ENCODE results near the gene CPNE7.
"Not testable (repeated sequence)": the region's sequence is repeated elsewhere in the genome, so short reads cannot be mapped to it uniquely, and the experiment has no call there.

Gene CPNE7

GRCh38 chr16:89570342-89570923 lies 5.1 kb upstream of the CPNE7 start:
- H3K4me1 ChIP-seq (ENCODE audit: control insufficient read depth, insufficient read depth, low read length), result peaks cover 12% of the 10 kb centered on the region
- H3K9ac ChIP-seq (ENCODE audit: low read length), result no peak overlapping the region
- H3K27ac ChIP-seq (ENCODE audit: low read depth, low read length), result no peak overlapping the region
- H3K4me3 ChIP-seq (ENCODE audit: low read depth, low read length), result no peak overlapping the region
- 0 out of 2 replicates have a peak, but pooled peaks cover 4% of the 10 kb centered on the region for H3K36me3 ChIP-seq (ENCODE audit: control insufficient read depth, insufficient read depth, low read length)
- peaks cover 32% of the 10 kb centered on the region for H3K27me3 ChIP-seq (ENCODE audit: control insufficient read depth, insufficient read depth, low read length)
- no peaks in the 10 kb centered on the region for H3K9me3 ChIP-seq (ENCODE audit: control insufficient read depth, insufficient read depth, low read depth, low read length)

- not testable (repeated sequence) for H3K4me1 ChIP-seq (ENCODE audit: control insufficient read depth, insufficient read depth, low read length); H3K9ac ChIP-seq (ENCODE audit: low read length); H3K4me3 ChIP-seq (ENCODE audit: low read depth, low read length); H3K9me3 ChIP-seq (ENCODE audit: control insufficient read depth, insufficient read depth, low read depth, low read length); H3K27ac ChIP-seq (ENCODE audit: low read depth, low read length); H3K36me3 ChIP-seq (ENCODE audit: control insufficient read depth, insufficient read depth, low read length)
- peaks cover 37% of the 10 kb centered on the region for H3K27me3 ChIP-seq (ENCODE audit: control insufficient read depth, insufficient read depth, low read length)
These were observed 4.5 kb upstream of the CPNE7 start for GRCh38 chr16:89570983-89571598.

DNA sequence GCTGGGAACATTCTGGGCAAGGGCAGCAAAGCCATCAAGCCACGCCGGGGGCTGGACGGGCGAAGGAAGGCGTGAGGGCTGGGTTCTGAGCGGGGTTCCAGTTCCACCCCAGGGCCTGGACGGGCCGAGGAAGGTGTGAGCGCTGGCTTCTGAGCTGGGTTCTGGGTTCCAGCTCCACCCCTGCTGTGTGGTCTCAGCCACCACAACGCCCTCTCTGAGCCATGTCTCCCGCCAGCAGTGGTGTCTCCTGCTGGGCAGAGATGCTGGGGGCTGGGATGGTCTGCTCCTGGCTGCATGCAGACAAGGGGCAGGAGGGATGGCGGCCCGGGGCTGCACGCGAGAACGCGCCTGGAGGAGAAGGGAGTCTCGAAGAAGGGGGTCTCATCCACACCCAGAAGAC lies 3.9 kb upstream of the CPNE7 start:
- peaks cover 42% of the 10 kb centered on the region for H3K27me3 ChIP-seq (ENCODE audit: control insufficient read depth, insufficient read depth, low read length)
- H3K4me3 ChIP-seq (ENCODE audit: low read depth, low read length), result no peak overlapping the region
- no peaks in the 10 kb centered on the region for H3K9me3 ChIP-seq (ENCODE audit: control insufficient read depth, insufficient read depth, low read depth, low read length)
- H3K9ac ChIP-seq (ENCODE audit: low read length), result no peak overlapping the region
- 0 out of 2 replicates have a peak, but pooled peaks cover 4% of the 10 kb centered on the region for H3K36me3 ChIP-seq (ENCODE audit: control insufficient read depth, insufficient read depth, low read length)
- H3K27ac ChIP-seq (ENCODE audit: low read depth, low read length), result no peak overlapping the region
- peaks cover 7% of the 10 kb centered on the region for H3K4me1 ChIP-seq (ENCODE audit: control insufficient read depth, insufficient read depth, low read length)

DNA sequence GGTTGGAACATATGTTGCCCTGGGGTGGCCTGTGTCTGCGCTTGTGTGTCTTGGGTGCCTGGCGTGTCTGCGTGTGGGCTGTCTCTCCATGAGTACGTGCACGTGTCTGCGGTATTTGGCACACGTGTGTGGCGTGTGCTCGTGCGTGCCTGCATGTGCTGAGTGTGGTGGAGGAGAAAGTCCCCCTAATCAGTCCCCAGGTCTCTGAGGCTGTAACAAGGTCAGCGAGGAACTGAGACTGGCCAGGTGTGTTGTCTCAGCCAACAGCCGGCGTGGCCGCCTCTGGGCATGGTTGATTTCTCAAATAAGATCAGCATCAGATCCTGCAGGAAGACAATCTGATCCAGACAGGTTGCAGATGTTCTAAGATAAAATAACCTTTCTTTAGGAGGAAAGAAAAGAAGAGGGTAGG lies 3.5 kb upstream of the CPNE7 start:
- Histone ChIP-seq H3K9ac (ENCODE audit: low read length) (no peak overlapping the region), H3K4me1 (ENCODE audit: control insufficient read depth, insufficient read depth, low read length) (peaks cover 7% of the 10 kb centered on the region), H3K4me3 (ENCODE audit: low read depth, low read length) (no peak overlapping the region), H3K27ac (ENCODE audit: low read depth, low read length) (no peak overlapping the region), H3K27me3 (ENCODE audit: control insufficient read depth, insufficient read depth, low read length) (peaks cover 46% of the 10 kb centered on the region), H3K36me3 (ENCODE audit: control insufficient read depth, insufficient read depth, low read length) (0 out of 2 replicates have a peak, but pooled peaks cover 4% of the 10 kb centered on the region), H3K9me3 (ENCODE audit: control insufficient read depth, insufficient read depth, low read depth, low read length) (no peaks in the 10 kb centered on the region)

- Histone ChIP-seq H3K9ac (ENCODE audit: low read length) (no peak overlapping the region), H3K4me1 (ENCODE audit: control insufficient read depth, insufficient read depth, low read length) (peaks cover 7% of the 10 kb centered on the region), H3K4me3 (ENCODE audit: low read depth, low read length) (no peak overlapping the region), H3K27ac (ENCODE audit: low read depth, low read length) (no peak overlapping the region), H3K27me3 (ENCODE audit: control insufficient read depth, insufficient read depth, low read length) (peaks cover 52% of the 10 kb centered on the region), H3K36me3 (ENCODE audit: control insufficient read depth, insufficient read depth, low read length) (0 out of 2 replicates have a peak, but pooled peaks cover under 1% of the 10 kb centered on the region), H3K9me3 (ENCODE audit: control insufficient read depth, insufficient read depth, low read depth, low read length) (no peaks in the 10 kb centered on the region)
These were observed 2.9 kb upstream of the CPNE7 start for GRCh38 chr16:89572485-89573205.

DNA sequence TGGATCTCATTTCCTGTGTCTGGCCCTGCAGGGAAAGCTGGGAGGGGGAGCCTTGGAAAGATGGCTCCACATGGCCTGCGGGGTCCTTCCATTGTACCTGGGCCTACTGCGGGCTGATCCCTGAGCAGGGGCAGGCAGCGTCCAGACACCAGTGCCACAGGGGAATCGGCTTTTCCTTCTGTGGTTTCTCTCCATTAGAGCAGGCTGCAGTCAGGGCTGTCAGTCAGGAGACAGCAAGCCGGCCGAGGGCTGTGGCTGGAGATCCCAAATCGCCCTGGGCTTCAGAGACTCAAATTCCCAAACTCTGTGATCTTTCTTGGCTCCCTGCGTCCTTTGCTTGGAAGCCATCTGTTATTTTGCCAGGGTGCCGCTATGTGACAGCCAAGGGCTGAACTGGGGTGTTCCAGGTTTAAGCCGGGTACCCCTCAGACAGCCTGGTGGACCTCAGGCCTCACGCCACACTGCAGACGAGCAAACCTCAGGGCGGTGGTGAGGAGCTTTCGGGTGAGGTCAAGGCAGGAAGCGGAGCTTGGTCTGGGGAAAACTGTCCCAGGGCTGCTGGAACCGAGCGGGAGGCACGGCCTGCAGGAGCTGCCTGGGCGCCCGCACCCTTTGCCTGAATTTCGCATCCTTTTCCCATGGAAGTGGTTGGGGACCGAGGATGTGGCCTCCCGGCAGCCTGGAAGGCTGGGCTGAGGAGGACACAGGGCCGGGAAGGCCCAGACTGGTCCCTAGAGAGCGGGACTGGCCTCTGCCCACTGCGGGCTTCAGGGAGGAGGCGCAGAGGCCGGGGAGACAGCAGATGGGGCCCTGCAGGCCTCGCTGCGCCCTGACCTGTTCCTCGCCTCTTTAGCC lies 1.5 kb upstream of the CPNE7 start:
- Histone ChIP-seq H3K9ac (ENCODE audit: low read length) (peak overlapping the region; percentile 36), H3K27ac (ENCODE audit: low read depth, low read length) (no peak overlapping the region), H3K4me1 (ENCODE audit: control insufficient read depth, insufficient read depth, low read length) (peaks cover 7% of the 10 kb centered on the region), H3K9me3 (ENCODE audit: control insufficient read depth, insufficient read depth, low read depth, low read length) (no peaks in the 10 kb centered on the region), H3K27me3 (ENCODE audit: control insufficient read depth, insufficient read depth, low read length) (peaks cover 54% of the 10 kb centered on the region), H3K4me3 (ENCODE audit: low read depth, low read length) (peak overlapping the region; percentile 62), H3K36me3 (ENCODE audit: control insufficient read depth, insufficient read depth, low read length) (no peaks in the 10 kb centered on the region)

GRCh38 chr16:89574681-89575246 lies 794 bp upstream of the CPNE7 start:
- peak overlapping the region; percentile 36 for H3K9ac ChIP-seq (ENCODE audit: low read length)

DNA sequence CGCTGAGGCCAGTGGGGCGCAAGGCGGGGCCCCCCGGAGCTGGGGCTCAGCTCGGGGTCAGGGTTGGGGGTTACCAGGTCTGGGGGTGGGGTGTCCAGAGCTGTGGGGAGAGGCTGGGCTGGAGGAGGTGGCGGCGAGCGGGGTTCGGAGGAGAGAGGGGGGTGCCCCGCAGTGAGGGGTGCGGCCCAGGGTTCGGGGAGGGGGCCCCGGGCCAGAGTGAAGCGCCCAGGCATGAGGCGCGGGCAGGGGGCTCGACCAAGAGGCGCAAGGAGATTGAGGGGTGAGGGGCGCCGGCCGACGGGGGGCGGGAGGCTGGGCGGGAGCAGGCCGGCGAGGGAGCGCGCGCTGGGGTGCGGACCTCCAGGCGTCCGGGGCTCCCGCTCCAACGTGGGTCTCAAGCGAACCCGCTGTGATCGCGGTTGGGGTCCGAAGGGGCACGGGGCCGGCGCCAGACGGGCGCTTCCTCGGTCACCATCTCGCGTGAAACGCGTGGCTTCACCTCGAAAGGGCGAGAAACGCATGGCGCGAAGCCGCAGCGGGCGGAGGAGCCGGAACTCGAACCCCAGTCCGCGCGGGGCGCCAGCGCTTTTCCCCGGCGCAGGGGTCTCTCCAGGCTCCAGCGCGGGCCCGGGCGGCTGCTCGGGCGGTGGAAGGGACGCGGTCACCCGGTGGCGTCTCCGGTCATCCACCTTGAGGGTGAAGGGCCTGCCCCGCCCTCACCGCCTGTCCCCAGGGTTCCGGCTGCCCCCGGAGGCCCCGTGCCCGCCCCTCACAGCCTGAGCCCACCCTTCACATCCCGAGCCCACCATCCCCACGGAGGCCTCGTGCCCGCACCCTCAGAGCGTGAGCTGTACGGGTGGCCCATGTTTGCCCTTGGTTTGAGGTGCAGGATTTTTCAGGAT lies 846 bp downstream of the CPNE7 start:
- Histone ChIP-seq H3K4me1 (ENCODE audit: control insufficient read depth, insufficient read depth, low read length) (peaks cover 7% of the 10 kb centered on the region), H3K27me3 (ENCODE audit: control insufficient read depth, insufficient read depth, low read length) (peaks cover 45% of the 10 kb centered on the region), H3K9ac (ENCODE audit: low read length) (no peak overlapping the region), H3K9me3 (ENCODE audit: control insufficient read depth, insufficient read depth, low read depth, low read length) (no peaks in the 10 kb centered on the region), H3K4me3 (ENCODE audit: low read depth, low read length) (peak overlapping the region; percentile 62), H3K36me3 (ENCODE audit: control insufficient read depth, insufficient read depth, low read length) (peaks cover 5% of the 10 kb centered on the region), H3K27ac (ENCODE audit: low read depth, low read length) (no peak overlapping the region)

More at GRCh38 chr16:89574681-89575246, 794 bp upstream of the CPNE7 start:
- no peaks in the 10 kb centered on the region for H3K9me3 ChIP-seq (ENCODE audit: control insufficient read depth, insufficient read depth, low read depth, low read length)
- peak overlapping the region; percentile 62 for H3K4me3 ChIP-seq (ENCODE audit: low read depth, low read length)
- peaks cover 5% of the 10 kb centered on the region for H3K36me3 ChIP-seq (ENCODE audit: control insufficient read depth, insufficient read depth, low read length)
- peaks cover 7% of the 10 kb centered on the region for H3K4me1 ChIP-seq (ENCODE audit: control insufficient read depth, insufficient read depth, low read length)
- peaks cover 53% of the 10 kb centered on the region for H3K27me3 ChIP-seq (ENCODE audit: control insufficient read depth, insufficient read depth, low read length)
- H3K27ac ChIP-seq (ENCODE audit: low read depth, low read length), result no peak overlapping the region

DNA sequence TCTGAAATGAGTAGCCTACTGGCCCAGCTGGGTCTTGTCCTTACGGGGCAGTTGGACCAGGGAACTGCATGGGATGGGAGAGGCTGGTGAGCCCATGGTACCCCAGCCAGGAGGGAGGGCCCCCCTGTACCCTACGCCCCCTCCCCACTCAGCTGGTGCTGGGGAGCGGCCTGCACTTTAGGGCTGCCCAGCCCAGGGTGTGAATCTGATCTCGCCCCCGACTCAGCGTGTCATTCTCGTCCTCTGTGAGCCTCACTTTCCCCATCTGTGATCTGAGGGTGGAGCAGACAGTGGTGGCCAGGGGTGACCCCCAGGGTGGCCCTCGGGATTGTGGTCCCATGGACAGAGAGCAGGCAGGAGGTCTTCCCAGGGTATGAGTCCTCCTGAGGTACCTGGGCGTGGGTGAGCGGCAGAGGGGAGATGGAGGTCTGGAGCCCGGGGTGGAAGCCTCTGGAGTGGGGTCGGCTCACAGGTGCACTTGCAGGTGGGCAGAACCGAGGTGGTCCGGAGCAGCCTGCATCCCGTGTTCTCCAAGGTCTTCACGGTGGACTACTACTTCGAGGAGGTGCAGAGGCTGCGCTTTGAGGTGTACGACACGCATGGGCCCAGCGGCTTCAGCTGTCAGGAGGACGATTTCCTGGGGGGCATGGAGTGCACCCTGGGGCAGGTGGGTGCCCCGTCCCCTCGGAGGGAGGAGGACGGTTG lies 1.6 kb downstream of the CPNE7 start:
- no peaks in the 10 kb centered on the region for H3K9me3 ChIP-seq (ENCODE audit: control insufficient read depth, insufficient read depth, low read depth, low read length)
- peak overlapping the region; percentile 62; the same call in 1 of the 2 replicates for H3K4me3 ChIP-seq (ENCODE audit: low read depth, low read length)
- peaks cover 37% of the 10 kb centered on the region for H3K27me3 ChIP-seq (ENCODE audit: control insufficient read depth, insufficient read depth, low read length)
- H3K4me1 ChIP-seq (ENCODE audit: control insufficient read depth, insufficient read depth, low read length), result peaks cover 7% of the 10 kb centered on the region
- H3K36me3 ChIP-seq (ENCODE audit: control insufficient read depth, insufficient read depth, low read length), result peaks cover 5% of the 10 kb centered on the region
- no peak overlapping the region for H3K27ac ChIP-seq (ENCODE audit: low read depth, low read length)
- H3K9ac ChIP-seq (ENCODE audit: low read length), result no peak overlapping the region

Measured in HUES6 (cell line).